Stomach (tissue), 4 donors: Measurements from ENCODE around the gene MFAP1.

Experiments used
- CTCF ChIP-seq, 7 experiments: fragments of 450-650 bp in 4 of 7; fragments of 200-600 bp in 3 of 7; sonication (generic) in 3 of 7; IDR thresholded peaks; one replicate each; pipeline ENCODE4 v1.5.1; 2016 to 2019; ENCODE audit warnings: antibody characterized with exemption in 7 of 7, control low read depth in 2 of 7, mild to moderate bottlenecking in 1 of 7
- POLR2A ChIP-seq, 4 donors: fragments of 450-650 bp; IDR thresholded peaks; one replicate each; pipeline ENCODE4 v1.6.1; 2016; ENCODE audit warnings: antibody characterized with exemption in 4 of 4, control low read depth in 2 of 4, mild to moderate bottlenecking in 1 of 4, moderate library complexity in 1 of 4
- POLR2AphosphoS5 ChIP-seq, 3 donors: sonication (generic); formaldehyde crosslinking; IDR thresholded peaks; one replicate each; pipeline ENCODE4 v1.6.1; 2016; ENCODE audit warnings: antibody characterized with exemption in 3 of 3

GRCh38 chr15:43799945-43800285, 24.6 kb downstream of the MFAP1 start, which contains the start of gene SERINC4:
- TF ChIP-seq POLR2AphosphoS5 (IDR thresholded peaks at IDR 0.05): no peak
- no peak for TF ChIP-seq CTCF (IDR thresholded peaks at IDR 0.05)
- no peak for TF ChIP-seq POLR2A (IDR thresholded peaks at IDR 0.05)
